Renal pelvis (tissue), 12 donors: Measurements from ENCODE around the gene ZNF789. TPM values are rescaled to one million over a fixed set of nuclear protein-coding genes. Genes with fewer than 3 reads are reported as not detected.
"Not testable (repeated sequence)": the region's sequence is repeated elsewhere in the genome, so short reads cannot be mapped to it uniquely, and the experiment has no call there.

Experiments
- DNase-seq: peaks from one replicate; pipeline ENCODE4 v3.0.0-alpha.2; 2013
- long read RNA-seq, 16 experiments: transcript quantifications; one replicate each; lab custom pipeline, GENCODE V29; 2026
- polyA plus RNA-seq, 3 donors: library from polyadenylated mRNA; unstranded; fragments of 120-200 nt; gene quantifications; one replicate each; pipeline ENCODE4 v1.2.1, GENCODE V29; 2013; ENCODE audit not compliant: insufficient read length in 3 of 3

The ZNF789 gene
- polyA plus RNA-seq: 10 to 100 TPM; 19.5 to 66.4 (median 55.6) TPM
- long read RNA-seq, donor 1, partial matches to known transcripts: 0 of 6 reads
- long read RNA-seq, donor 1, other reads (novel, unspliced or antisense): 0 of 6 reads
- long read RNA-seq, donor 2, partial matches to known transcripts: 0 of 7 reads
- long read RNA-seq, donor 2, other reads (novel, unspliced or antisense): 0 of 7 reads
- long read RNA-seq, donor 3, partial matches to known transcripts: 0 of 13 reads
- long read RNA-seq, donor 3, other reads (novel, unspliced or antisense): 10 of 13 reads
- long read RNA-seq, donor 4, partial matches to known transcripts: 11 of 16 reads
- long read RNA-seq, donor 4, other reads (novel, unspliced or antisense): 0 of 16 reads
- long read RNA-seq, donor 5, partial matches to known transcripts: 0 of 1 reads
- long read RNA-seq, donor 5, other reads (novel, unspliced or antisense): 0 of 1 reads
- long read RNA-seq, donor 6, partial matches to known transcripts: 5 of 9 reads
- long read RNA-seq, donor 6, other reads (novel, unspliced or antisense): 0 of 9 reads
- long read RNA-seq, donor 7, partial matches to known transcripts: 6 of 9 reads
- long read RNA-seq, donor 7, other reads (novel, unspliced or antisense): 0 of 9 reads
- long read RNA-seq, donor 8, partial matches to known transcripts: 0 of 1 reads
- long read RNA-seq, donor 8, other reads (novel, unspliced or antisense): 0 of 1 reads
- long read RNA-seq, donor 9, partial matches to known transcripts: 0 of 4 reads
- long read RNA-seq, donor 9, other reads (novel, unspliced or antisense): 0 of 4 reads
- long read RNA-seq, donor 10, partial matches to known transcripts: 16 of 22 reads
- long read RNA-seq, donor 10, other reads (novel, unspliced or antisense): 0 of 22 reads
- long read RNA-seq, donor 11: 0 reads
- long read RNA-seq, donor 12, partial matches to known transcripts: 11 of 14 reads
- long read RNA-seq, donor 12, other reads (novel, unspliced or antisense): 0 of 14 reads
- long read RNA-seq, donor 13, partial matches to known transcripts: 0 of 1 reads
- long read RNA-seq, donor 13, other reads (novel, unspliced or antisense): 0 of 1 reads
- long read RNA-seq, donor 14, partial matches to known transcripts: 0 of 8 reads
- long read RNA-seq, donor 14, other reads (novel, unspliced or antisense): 6 of 8 reads
- long read RNA-seq, donor 15, full-length matches to known transcripts: 2 of 2 reads
- long read RNA-seq, donor 15, partial matches to known transcripts: 0 of 2 reads
- long read RNA-seq, donor 15, other reads (novel, unspliced or antisense): 0 of 2 reads
- long read RNA-seq, donor 16, partial matches to known transcripts: 0 of 3 reads
- long read RNA-seq, donor 16, other reads (novel, unspliced or antisense): 0 of 3 reads

GRCh38 chr7:99472561-99473314 lies at the start of gene ZNF789:
Gene ZNF789 (plus strand): TSS chr7:99472890. CDS start chr7:99476457, 3,567 bp downstream.
- DNase-seq: peak; percentile 97

GRCh38 chr7:99424932-99425730 lies 47.6 kb upstream of the ZNF789 start:
- DNase-seq: no peak

GRCh38 chr7:99428972-99429566 lies 43.6 kb upstream of the ZNF789 start:
- no peak for DNase-seq

- DNase-seq: no peak
Observed at GRCh38 chr7:99429756-99430155, 42.9 kb upstream of the ZNF789 start.

GRCh38 chr7:99431756-99432540 lies 40.7 kb upstream of the ZNF789 start:
- not testable (repeated sequence) for DNase-seq

GRCh38 chr7:99433158-99433557 lies 39.5 kb upstream of the ZNF789 start:
- no peak for DNase-seq

- no peak for DNase-seq
Observed at GRCh38 chr7:99437946-99438572, 34.6 kb upstream of the ZNF789 start.

- DNase-seq: peak; percentile 95
Observed at GRCh38 chr7:99438573-99439480, 33.9 kb upstream of the ZNF789 start, which contains the start of the genes CPSF4 and PTCD1. Gene CPSF4 (plus strand): TSS chr7:99438943. CDS start chr7:99439083, 140 bp downstream. Gene PTCD1 (minus strand): TSS chr7:99438798. CDS start chr7:99435242, 3,556 bp downstream.

GRCh38 chr7:99440195-99440594 lies 32.5 kb upstream of the ZNF789 start:
- DNase-seq: no peak

GRCh38 chr7:99446096-99446495 lies 26.6 kb upstream of the ZNF789 start:
- no peak for DNase-seq

GRCh38 chr7:99447943-99448342 lies 24.7 kb upstream of the ZNF789 start:
- DNase-seq: no peak

GRCh38 chr7:99448855-99449254 lies 23.8 kb upstream of the ZNF789 start:
- no peak for DNase-seq

GRCh38 chr7:99449326-99449725 lies 23.4 kb upstream of the ZNF789 start:
- DNase-seq: no peak

- DNase-seq: no peak
Observed at GRCh38 chr7:99451936-99452335, 20.8 kb upstream of the ZNF789 start.

- DNase-seq: no peak
Observed at GRCh38 chr7:99452541-99452940, 20.1 kb upstream of the ZNF789 start.

GRCh38 chr7:99453105-99453504 lies 19.6 kb upstream of the ZNF789 start:
- no peak for DNase-seq

GRCh38 chr7:99455874-99456273 lies 16.8 kb upstream of the ZNF789 start:
- no peak for DNase-seq
